Keratinocyte (primary cell): ENCODE data around the gene AEBP1.

Experiments
- EZH2 ChIP-seq: IDR thresholded peaks from one replicate; pipeline ENCODE4 v1.6.1; 2012; ENCODE audit warnings: inconsistent platforms, mild to moderate bottlenecking, low read length, moderate library complexity
- TF ChIP-seq, protein P1 (sequence below), 3 experiments: IDR thresholded peaks in 1 of 3; conservative IDR thresholded peaks in 1 of 3; optimal IDR thresholded peaks in 1 of 3; 2 replicates in 2 of 3; 3 replicates in 1 of 3; pipeline versions ENCODE3 to v1.5.1; 2011; ENCODE audit warnings: low read length in 3 of 3, mild to moderate bottlenecking in 3 of 3, moderate library complexity in 2 of 3, control low read depth in 1 of 3, inconsistent platforms in 1 of 3; ENCODE audit not compliant: insufficient read depth in 2 of 3; ENCODE audit errors: extremely low read depth in 1 of 3

DNA sequence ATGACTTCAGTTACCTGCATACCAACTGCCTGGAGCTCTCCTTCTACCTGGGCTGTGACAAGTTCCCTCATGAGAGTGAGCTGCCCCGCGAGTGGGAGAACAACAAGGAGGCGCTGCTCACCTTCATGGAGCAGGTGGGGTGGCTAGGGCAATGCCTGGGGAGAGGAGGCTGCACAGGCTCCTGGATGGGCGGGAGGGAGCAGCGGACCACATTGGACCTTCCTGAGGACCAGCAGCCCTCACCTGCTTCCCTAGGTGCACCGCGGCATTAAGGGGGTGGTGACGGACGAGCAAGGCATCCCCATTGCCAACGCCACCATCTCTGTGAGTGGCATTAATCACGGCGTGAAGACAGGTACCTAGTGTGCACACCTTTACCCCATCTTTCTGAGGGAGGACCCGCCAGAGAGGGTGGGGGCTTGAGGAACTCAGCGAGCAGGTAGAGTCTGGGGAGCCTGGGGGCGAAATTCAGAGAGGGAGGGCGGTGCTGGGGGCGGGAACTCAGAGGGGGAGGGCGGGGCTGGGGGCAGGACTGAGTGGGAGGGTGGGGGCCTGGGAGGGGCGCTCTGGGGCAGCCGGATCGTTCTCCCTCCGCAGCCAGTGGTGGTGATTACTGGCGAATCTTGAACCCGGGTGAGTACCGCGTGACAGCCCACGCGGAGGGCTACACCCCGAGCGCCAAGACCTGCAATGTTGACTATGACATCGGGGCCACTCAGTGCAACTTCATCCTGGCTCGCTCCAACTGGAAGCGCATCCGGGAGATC is 9.0 kb downstream of the AEBP1 start:
- TF ChIP-seq EZH2: no peak
- TF ChIP-seq, protein P1, sequence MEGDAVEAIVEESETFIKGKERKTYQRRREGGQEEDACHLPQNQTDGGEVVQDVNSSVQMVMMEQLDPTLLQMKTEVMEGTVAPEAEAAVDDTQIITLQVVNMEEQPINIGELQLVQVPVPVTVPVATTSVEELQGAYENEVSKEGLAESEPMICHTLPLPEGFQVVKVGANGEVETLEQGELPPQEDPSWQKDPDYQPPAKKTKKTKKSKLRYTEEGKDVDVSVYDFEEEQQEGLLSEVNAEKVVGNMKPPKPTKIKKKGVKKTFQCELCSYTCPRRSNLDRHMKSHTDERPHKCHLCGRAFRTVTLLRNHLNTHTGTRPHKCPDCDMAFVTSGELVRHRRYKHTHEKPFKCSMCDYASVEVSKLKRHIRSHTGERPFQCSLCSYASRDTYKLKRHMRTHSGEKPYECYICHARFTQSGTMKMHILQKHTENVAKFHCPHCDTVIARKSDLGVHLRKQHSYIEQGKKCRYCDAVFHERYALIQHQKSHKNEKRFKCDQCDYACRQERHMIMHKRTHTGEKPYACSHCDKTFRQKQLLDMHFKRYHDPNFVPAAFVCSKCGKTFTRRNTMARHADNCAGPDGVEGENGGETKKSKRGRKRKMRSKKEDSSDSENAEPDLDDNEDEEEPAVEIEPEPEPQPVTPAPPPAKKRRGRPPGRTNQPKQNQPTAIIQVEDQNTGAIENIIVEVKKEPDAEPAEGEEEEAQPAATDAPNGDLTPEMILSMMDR (optimal IDR thresholded peaks at IDR 0.05 in 1 of 3, IDR thresholded peaks at IDR 0.05 in 1 of 3, conservative IDR thresholded peaks at IDR 0.05 in 1 of 3; ENCODE audit: extremely low read depth in 1 of 3, insufficient read depth in 2 of 3, low read length in 3 of 3): no peak
